GM18508 (cell line): Measurements from ENCODE around the gene NARF.

Source experiments
- ATAC-seq: cut with Tn5 transposase; IDR thresholded peaks from one replicate; pipeline ENCODE4 v1.9.1; 2021; ENCODE audit warnings: moderate number of reproducible peaks; ENCODE audit not compliant: insufficient read depth, unreplicated experiment

Gene NARF

DNA sequence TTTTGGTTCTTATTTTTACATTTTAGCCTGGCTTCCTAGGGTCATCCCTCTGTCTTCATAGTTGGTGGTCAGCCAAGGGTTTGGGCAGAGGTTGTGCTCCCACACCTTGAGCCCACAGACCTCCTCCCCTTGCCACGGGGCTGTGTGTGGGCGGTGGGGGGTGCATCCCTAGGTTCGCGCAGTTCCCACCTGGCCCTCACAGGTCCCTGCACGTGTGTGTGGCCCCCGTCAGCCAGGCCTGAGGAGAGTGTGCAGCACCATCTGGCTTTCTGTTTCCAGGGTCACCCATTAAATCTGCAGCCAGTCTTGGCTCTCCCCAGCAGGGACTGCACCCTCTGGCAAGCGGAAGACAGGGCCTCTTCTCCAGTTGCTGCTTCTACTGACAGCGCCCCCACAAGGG, 26.5 kb upstream of the NARF start:
- ATAC-seq = no peak

DNA sequence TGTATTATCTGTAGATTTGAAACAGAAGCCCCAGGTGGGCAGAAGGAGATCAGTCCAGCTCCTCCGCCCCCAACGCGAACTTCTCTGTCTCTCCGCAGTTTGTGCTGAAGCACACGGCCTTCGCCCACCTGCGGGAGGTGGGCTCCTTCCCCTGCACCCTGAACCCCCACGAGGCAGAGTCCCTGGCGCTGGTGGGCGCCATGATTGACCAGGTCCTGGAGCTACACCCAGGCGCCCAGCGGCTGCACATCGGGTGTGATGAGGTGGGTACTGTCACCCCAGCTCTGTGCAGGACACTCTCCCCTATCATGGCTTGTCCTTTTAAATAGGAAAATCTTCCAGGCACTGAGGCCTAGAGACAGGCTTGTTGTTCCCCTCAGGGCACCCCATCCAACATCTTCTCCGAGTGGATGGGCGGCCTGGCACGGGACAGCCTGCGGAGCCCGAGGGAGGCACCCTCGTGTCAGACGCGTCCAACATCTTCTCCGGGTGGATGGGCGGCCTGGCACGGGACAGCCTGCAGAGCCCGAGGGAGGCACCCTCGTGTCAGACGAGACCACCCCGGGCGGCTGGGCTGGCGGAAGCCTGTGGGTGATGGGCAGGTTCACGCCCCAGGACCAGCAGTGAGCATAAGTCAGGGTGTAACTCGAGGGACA, 24.9 kb upstream of the NARF start:
- ATAC-seq = no peak

DNA sequence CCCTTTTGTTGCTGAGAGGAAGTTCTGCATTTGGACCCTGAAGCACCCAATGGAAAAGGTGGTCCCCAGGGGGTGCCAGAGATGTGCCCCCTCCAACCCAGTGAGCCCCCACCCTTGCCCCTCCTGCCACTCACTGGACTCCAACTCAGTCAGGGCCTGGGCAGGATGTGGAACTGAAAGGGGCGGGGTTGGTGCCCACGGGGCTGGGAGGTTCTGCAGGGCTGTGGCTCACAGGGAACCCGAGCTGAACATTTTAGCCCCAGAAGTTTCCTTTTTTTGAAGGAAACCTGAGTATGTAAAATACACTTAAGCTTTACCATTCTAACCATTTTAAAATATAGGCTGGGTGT, 24.4 kb upstream of the NARF start:
- no peak for ATAC-seq

DNA sequence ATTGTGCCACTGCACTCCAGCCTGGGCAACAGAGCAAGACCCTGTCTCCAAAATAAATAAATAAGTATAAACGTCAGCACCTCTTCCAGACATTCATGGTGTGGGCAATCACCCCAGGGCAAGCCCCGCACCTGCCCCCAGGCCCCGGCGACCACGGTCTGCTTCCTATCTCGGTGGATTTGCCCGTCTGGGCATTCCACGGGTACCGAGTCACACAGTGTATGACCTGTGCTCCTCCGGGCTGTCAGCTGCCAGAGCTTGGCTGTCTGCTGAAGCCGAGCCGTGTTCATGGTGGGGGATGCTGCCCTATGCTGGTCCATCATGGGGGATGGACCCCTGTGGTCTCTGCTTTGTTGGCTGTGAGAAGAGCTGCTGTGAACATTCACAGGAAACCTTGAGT, 23.4 kb upstream of the NARF start:
- ATAC-seq = no peak

DNA sequence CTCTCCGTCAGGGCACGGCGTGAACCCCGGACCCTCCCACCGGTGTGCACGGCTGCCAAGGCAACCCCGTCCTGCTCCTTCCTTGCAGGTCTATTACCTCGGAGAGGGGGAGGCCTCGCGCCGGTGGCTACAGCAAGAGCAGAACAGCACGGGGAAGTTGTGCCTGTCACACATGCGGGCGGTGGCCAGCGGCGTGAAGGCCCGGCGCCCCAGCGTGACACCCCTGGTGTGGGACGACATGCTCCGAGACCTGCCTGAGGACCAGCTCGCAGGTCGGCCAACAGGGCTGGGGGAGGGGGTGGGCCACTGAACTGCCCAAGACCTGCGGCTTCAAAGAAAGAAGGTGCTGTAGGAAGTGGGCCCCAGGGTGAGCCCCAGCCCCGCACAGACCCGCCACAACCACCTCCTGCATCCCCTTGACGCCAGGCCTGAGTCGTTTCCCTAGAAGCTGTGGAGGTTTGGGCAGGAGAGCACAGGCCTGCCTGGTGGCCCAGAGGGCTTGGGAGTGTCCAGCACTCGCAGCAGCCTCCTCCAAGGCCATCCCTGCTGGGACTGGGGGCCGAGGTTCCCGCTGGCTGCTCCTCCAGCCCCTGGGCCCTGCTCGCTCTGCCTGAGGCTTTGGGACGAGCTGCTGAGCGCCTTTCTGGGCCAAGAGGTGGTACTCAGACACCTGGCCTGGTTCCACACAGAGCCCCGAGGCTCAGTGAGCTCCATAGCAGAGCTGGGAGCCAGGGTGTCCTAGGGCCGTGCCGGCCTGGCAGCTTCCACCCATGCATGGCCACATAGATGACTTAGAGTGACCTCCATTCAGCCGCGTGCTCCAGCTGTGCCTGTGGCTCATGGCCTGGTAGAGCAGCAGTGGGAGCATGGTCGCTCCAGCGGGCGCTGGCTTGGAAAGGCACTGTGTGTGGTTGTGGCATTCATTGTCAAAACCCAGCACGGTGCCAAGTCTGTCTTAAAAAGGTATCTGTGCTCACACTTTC, 22.6 kb upstream of the NARF start:
- ATAC-seq = no peak

DNA sequence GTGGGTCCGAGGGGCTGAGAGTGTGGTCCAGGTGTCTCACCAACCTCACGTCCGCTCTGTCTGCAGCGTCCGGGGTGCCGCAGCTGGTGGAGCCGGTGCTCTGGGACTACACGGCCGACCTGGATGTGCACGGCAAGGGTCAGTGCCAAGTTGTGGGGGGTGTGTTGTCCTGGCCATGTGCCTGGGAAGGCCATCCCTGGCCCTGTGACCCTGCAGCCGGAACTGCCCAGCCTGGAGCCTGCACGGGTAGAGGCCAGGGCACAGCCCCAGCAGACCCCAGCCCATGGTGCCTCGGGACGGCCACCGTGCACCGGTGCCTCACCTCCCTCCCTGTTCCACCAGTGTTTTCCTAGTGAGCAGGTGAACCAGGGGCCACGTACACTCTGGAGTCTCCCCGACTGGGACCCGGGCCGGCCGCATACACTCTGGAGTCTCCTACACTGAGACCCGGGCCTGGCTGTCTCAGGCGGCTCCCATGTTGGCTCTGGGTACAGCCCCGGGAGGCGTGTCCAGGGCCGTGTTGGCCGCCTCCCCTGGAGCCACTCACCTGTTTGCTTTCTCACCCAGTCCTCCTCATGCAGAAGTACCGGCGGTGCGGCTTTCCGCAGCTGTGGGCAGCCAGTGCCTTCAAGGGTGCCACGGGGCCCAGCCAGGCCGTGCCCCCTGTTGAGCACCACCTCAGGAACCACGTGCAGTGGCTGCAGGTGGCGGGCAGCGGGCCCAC, 21.8 kb upstream of the NARF start:
- ATAC-seq = no peak

DNA sequence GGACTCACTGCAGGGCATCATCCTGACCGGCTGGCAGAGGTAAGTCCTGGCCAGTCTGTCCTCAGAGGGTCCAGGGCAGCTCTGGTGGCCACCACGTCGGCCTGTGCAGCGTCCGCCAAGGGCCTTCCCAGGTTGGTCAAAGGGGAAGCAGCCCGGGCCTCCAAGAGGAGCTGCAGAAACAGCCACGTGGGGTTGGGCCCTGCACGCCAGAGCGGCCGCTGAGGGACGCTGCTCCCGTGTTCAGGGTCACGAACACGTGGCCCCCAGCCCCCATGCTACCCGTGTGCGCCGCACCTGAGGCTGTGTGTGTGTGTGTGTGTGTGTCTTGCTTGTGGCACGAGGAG, 21.2 kb upstream of the NARF start:
- no peak for ATAC-seq

DNA sequence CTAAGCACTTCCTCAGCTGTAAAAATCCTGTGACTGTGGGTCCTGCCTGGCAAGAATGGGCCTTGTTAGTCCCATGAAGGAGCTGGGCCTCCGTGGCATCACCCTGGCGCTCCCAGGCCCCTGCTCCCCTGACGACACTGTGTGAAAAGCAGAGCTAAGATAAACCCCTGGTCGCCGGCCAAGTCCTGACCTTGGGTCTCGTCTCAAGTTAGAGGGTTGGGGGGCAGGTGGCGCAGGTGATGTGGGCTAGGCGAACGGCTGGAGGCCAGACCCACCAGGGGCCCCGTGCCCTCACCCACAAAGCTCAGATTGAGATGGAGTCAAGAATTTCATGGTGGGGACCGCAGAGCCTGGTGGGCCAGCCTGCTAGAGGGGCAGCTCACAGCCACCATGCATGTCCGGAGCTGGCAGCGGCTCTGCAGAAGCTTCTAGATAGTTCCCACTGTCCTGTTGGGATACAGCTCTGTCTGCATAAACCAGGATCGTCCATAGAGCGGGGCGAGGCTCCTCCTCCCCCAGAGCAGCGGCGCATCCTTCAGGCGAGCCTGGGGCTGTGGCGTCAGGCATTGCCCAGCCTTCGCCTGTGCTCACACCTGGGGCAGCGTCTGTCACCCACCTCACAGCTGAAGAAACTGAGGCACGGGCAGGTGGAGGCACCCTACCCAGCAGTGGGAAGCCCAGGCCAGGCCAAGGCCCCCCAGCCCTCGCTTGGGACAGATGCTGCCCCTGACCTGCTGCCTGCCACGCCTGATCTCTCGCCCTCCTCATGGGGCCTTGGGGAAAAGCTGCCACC, 19.9 kb upstream of the NARF start:
- ATAC-seq = no peak

DNA sequence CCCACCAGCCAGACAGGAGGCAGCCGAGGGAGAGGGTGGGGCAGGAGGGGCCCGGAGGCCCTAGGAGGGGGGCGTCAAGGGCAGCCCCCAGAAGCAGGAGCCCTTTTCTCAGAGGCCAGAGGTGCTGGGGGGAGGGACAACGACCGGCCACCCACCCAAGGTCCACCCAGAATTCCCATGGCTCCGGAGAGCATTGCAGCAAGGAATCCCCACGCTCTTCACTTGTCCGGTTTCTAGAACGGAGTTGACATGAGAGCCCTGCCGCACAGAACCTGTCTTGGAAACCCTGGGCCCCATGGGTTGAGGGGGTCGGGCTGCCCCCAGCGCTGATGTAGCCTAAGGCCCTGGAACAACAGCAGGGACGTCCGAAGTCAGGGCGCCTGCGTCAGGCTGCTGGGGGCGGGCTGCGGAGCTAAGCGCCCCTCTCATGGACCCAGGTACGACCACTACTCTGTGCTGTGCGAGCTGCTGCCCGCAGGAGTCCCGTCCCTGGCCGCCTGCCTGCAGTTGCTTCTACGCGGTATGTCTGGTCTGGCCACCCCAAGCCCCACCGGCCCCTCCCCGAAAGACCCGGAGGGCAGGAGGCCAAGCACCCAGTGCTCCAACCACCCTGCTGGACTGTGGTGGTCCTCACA, 19.2 kb upstream of the NARF start:
- ATAC-seq = no peak

DNA sequence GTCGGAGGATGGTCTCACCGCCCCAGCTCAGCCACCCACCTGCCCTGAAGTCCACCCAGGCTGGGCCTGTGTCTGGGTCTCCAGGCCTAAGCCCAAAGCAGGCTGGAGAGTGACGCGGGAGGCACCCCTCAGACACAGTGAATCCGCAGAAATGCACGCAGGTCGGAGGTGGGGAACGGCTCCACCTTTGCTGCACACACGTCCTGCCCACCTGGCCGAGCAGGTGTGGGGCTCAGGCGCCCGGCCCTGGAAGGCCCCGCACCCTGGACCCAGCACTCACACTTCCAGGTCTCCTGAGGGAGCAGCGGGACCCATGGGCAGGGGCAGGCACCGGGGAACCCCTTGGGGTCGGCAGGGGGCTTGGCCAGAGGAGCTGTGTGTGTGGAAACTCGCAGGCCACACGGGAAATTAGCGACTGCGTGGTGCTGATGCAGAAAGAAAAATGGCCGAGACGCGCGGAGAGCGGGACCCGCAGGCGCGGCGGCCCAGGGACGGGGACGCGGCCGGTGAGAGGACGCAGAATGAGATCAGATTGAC, 18.6 kb upstream of the NARF start:
- no peak for ATAC-seq

DNA sequence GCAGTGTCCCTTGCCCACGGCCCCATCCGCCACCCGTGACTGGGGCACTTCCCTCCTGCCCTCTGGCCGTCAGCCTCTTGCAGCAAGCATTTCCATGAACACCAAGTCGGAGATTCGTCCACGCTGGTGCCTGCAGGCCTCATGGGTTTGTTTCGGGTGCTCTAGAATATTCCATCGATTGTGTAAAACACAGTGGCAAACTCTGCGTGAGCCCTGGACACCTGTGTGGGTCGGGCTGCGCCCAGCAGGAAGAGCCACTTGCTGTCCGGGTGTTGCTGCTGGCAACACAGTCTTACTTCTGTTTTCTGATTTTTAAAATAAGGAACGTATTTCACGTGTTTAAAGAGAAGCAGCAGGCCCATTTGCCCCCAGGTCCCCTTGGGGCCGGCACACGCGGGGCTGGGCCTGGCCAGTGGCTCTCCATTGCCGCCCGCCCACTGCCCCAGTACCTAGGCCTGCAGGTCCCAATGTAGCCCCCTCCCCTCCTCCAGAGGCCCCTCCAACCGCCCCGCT, 18.0 kb upstream of the NARF start:
- no peak for ATAC-seq

DNA sequence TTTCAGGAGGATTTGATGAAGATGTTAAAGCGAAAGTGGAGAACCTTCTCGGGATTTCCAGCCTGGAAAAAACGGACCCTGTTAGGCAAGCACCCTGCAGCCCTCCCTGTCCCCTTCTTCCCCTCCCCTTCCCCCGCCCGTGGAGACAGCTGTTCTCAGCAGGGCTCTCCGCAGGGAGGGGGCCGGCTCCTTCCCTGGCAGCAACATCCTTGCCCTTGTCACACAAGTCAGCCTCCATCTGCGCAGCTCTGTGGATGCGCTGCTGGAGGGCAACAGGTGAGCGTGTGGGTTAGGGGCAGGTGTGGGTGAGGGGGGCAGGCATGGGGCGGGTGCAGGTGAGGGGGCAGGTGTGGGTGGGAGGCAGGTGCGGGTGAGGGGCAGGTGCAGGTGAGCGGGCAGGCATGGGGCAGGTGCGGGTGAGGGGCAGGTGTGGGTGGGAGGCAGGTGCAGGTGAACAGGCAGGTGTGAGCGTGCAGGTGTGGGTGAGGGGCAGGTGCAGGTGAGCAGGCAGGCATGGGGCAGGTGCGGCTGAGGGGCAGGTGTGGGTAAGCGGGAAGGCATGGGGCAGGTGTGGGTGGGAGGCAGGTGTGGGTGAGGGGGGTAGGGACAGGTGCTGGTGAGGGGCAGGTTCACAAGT, 17.4 kb upstream of the NARF start:
- no peak for ATAC-seq

DNA sequence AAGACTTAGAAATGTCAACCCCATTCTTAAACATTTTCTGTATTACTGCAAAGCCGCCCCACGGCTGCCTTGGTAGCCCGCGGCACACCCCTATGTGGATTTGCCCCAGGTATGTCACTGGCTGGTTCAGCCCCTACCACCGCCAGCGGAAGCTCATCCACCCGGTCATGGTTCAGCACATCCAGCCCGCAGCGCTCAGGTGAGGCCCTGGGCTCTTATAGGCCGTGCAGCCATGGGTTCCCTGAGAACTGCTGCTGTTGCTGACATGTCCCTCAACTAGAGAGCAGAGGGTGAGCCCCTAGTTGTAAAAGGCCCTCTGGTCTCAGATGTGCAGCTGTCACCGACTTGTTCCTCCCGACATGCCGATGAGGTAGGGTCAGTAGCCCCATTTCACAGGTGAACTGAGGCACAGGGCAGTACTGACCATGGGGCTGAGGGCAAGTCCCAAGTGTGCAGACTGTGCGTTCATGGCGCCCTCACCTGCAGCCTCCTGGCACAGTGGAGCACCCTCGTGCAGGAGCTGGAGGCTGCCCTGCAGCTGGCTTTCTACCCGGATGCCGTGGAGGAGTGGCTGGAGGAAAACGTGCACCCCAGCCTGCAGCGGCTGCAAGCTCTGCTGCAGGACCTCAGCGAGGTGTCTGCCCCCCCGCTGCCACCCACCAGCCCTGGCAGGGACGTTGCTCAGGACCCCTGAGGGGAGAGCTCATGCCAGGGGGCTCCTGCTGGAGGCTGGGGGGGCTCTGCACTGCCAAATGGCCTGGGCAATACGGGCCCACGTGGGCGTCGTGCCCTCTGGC, 16.7 kb upstream of the NARF start:
- ATAC-seq = no peak

DNA sequence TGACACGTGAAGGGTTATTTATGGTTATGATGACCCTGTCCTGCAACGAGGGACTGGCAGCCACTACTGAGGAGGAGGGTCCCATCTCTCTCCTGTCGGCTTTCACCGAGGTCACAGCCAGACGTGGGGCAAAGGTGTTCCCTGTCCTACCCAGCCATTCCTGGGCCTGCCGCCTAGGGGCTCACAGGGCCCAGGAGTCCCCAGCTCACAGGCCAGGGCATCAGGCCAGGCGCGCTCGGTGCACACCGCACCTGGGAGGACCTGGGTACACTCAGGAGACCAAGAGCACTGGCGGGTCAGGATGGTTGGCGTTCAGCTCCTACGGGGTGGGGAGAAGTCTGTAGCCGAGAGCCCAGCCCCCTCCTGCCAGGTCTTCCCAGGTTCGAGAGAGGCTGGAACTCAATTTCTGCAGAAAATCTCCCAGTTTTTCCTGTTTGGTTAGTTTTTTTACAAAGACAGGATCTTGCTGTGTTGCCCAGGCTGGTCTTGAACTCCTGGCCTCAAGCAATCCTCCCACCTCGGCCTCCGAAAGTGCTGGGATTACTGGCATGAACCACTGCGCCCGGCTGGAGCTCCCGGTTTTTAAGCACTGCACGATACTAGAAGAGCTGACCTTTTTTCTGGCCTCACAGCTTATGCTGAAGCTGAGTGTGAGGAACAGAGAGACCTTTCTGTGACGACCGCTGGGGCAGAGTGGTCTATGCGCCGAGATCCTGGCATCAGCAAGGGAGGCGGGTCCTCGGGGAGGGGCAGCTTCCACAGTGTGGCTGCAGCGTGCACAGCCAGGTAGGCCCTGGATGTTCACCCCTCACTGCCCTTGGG, 15.7 kb upstream of the NARF start:
- no peak for ATAC-seq

DNA sequence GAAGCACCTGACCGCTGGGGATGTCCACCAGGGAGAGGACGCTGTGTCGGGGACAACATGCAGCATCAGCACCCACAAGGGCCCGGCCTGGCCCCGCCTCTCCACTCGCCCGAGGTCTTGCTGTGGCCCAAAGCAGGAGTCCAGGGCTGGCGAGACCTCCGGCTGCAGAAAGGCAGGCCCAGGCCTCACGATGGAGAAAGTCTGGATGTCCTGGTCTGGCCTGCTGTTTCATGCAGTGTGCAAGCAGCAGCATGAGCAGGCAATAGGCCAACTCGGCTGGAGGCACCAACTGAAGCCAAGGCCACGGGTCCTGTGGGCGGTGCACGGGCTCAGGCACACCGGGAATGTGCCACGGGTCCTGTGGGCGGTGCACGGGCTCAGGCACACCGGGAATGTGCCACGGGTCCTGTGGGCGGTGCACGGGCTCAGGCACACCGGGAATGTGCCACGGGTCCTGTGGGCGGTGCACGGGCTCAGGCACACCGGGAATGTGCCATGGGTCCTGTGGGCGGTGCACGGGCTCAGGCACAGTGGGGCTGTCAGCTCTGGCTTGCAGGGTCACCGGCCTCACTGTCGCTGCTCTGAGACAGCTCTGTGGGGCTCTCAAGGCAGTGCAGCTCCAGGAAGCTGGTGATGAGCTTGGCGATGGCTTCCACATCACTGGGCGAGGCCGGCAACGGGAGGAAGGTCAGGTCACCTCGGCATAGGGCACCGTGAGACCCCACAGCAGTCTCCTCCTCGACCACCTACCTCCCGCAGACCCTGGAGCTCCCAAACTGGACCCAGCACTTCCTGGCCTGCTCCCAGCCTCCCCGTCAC, 14.9 kb upstream of the NARF start:
- ATAC-seq = no peak

DNA sequence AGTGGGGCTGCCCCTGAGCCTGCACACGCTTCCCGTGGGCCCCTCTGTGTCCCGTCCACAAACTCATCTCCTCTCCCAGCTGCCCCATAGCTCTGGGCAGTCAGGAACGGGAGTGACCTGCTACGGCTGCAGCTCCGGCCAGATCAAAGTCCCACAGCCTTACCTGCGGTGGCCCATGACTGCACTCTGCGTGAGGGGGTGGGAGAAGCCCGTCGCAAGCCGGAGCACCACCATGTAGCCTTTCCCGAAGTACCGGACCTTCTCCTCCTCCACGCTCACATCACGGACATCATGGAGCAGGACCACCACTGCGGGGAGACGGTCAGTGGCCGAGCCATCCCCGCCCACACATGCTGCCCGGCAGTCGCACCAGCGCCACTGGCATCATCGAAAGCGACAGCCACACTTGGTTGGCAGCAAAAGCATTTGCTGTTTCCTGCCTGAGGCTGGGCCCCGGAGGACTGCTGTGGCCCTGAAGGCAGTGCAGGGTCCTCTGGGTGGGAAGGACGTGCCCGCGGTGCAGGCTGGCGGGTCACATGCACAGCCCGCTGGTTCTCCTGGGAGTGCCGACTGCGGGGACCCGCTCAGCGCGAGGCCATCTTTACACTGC, 14.2 kb upstream of the NARF start:
- ATAC-seq = no peak
